Left kidney (tissue), 8 donors: ENCODE measurements around the gene SPDYE2B. TPM values are rescaled to one million over a fixed set of nuclear protein-coding genes. Genes with fewer than 3 reads are reported as not detected.
"Not testable (repeated sequence)": the region's sequence is repeated elsewhere in the genome, so short reads cannot be mapped to it uniquely, and the experiment has no call there.

Experiments used
- DNase-seq: peaks from one replicate; pipeline ENCODE4 v3.0.0-alpha.2; 2013
- long read RNA-seq, 8 donors: transcript quantifications; one replicate each; lab custom pipeline, GENCODE V29; 2026
- polyA plus RNA-seq: library from polyadenylated mRNA; unstranded; fragments of 120-200 nt; gene quantifications from one replicate; pipeline ENCODE4 v1.2.1, GENCODE V29; 2013; ENCODE audit not compliant: insufficient read length

SPDYE2B gene, protein sequence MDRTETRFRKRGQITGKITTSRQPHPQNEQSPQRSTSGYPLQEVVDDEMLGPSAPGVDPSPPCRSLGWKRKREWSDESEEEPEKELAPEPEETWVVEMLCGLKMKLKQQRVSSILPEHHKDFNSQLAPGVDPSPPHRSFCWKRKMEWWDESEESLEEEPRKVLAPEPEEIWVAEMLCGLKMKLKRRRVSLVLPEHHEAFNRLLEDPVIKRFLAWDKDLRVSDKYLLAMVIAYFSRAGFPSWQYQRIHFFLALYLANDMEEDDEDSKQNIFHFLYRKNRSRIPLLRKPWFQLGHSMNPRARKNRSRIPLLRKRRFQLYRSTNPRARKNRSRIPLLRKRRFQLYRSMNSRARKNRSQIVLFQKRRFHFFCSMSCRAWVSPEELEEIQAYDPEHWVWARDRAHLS
- 3.8 TPM for polyA plus RNA-seq
- long read RNA-seq, donor 1, result 0 reads
- long read RNA-seq, donor 2, result 0 reads
- long read RNA-seq, donor 3, result 0 reads
- long read RNA-seq, donor 4, result 0 reads
- long read RNA-seq, donor 5, result 0 reads
- long read RNA-seq, donor 6, result 0 reads
- long read RNA-seq, donor 7, result 0 reads
- long read RNA-seq, donor 8, result 0 reads

DNA sequence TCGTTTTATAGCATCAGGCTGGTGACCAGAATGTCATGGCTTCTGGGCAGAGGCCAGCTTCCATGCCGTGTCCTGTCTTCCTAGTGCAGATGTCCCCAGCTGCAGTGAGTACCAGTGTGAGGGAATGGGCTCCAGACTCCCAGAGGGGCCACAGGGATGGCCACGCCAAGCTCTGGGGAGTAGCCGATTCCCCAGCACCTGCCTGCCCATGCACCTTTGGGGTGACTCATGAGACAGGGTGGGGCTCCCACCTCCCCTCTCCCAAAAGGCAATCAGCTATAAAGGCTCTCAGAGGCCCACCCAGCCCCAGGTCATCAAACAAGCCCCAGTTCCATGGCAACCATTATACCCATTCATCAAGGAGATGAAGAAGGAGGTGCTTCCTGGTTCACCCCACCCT is at the start of gene SPDYE2B:
Gene SPDYE2B, plus strand, starts transcription at position 396 of the 400 bp plus-strand sequence. CDS start 2,030 bp downstream, outside the sequence.
- not testable (repeated sequence) for DNase-seq

DNA sequence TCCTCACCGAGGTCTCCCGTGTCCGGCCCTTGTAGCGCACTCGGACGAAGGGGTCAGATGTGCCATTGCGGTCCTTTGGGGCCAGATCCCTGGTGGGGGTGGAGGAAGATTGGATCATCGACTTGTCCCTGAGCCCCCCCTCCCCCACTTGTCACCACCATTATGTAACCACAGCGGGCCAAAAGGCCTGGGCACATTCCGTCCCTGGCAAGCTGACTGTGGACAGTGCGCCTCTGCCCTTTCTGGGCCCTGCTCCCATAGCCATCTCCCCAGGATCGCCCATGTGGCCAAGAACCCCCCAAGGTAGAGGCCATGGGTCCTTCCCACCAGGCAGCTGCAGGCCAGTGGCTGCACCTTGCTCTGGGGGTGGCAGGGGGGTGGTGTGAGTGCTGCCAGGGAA is 47.8 kb upstream of the SPDYE2B start:
- not testable (repeated sequence) for DNase-seq

DNA sequence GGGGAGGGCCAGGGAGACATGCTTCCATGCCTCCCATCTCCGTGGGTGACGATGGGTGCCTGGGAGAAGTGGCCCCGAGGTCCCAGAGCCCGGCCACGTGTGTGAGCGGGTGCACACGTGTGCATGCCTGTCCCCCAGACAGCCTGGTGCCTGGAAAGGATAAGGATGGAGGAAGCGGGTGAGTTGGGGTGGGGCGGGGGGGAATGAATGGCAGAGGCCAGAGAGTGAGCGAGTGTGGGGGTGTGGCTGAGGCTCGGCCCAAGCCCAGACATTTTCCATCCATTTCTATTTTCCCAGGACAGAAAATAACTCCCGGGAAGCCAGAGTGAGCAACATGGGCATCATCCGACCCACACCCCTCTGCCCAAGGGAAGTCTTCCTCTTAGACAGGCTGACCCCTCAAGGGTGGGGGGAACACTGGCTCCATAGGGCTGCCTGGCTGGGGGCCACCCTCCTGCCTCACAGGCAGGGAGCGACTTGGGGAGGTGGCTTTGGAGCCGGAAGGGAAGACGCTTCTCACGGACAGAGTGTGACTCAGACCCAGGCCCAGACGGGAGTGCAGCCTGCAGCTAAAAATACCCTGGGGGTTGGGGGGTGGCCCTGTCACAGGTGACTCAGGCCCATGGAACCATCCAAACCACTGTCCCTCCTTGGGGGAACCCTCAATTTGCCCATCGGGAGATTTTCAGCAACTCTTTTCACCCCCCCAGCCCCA is 45.5 kb upstream of the SPDYE2B start:
- not testable (repeated sequence) for DNase-seq

DNA sequence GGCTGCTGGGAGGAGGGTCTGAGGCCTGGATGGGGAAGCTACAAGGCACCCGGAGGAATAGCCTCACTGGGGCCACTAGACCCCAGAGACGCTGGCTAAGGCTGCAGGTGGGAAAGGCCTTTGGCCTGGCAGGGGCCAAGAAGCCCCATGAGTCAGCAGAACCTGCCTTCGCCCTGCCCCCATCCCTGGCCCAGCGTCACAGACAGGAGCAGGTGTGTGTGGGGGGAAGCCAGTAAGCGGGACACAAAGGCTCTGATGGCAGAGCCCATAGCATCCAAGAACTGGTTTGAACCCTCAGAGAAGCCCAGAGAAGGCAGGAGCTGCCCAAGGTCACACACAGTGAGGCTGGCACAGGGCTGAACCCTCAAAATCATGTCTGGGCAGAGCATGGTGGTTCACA is 43.3 kb upstream of the SPDYE2B start:
- not testable (repeated sequence) for DNase-seq

DNA sequence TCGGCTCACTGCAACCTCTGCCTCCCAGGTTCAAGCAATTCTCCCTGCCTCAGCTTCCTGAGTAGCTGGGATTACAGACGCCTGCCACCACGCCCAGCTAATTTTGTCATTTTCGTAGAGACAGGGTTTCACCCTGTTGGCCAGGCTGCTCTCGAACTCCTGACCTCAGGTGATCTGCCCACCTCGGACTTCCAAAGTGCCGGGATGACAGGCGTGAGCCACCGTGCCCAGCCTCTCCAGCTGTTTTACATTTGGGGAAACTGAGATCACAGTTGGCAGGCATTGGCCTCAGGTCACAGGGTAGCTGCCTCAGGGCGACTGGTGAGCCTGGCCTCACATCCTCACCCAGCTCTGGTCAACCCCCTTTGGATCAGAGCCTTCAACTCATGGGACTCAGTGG is 40.4 kb upstream of the SPDYE2B start:
- not testable (repeated sequence) for DNase-seq

DNA sequence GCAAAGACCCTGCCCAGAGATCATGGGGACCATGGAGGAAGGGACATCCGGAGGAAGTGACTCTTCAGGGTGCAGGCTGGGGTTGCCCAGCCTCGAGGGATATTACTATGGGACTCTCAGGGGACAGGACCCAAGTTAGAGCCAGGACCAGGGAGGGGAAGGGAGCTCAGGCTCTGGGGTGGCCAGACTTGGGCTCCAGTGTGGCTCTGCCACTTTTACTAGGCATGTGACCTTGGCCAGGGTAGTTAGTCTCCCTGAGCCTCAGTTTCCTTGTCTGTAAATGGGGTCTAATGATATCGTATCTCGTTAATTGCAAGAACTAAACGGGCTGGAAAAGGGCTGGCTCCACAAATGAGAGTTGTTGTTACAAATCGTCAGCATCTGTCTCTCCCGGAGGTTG is 39.7 kb upstream of the SPDYE2B start:
- DNase-seq, result not testable (repeated sequence)

DNA sequence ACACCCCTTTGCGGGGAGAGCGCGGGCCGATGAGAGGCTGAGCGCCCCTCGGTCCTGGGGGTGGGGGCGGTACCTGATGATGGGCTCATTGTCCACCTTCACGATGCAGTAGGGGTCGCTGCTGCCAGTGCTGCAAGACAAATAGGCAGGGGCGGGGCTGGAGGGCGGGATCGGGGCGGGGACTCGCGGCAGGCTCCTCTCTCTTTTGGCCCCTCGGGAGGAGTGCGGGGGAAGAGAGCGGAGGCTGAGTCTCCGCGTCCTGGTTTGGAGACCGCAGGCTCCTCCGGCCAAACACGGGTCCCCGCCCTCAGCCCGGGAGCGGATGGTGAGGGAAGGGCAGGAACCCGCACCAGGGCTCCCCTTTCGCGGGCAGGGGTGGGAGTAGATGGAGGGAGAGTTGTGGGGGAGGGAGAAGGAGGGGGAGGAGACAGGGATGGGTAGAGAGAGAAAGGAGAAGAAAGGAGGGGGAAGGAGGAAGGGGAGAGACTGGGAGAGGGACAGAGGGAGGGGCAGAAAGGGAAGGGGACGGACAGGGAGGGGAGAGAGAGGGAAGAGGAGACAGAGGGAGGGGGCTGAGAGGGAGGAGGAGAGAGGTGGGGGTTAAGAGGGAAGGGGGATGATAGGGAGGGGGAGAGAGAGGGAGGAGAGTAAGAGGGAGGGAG is 39.0 kb upstream of the SPDYE2B start:
- not testable (repeated sequence) for DNase-seq

DNA sequence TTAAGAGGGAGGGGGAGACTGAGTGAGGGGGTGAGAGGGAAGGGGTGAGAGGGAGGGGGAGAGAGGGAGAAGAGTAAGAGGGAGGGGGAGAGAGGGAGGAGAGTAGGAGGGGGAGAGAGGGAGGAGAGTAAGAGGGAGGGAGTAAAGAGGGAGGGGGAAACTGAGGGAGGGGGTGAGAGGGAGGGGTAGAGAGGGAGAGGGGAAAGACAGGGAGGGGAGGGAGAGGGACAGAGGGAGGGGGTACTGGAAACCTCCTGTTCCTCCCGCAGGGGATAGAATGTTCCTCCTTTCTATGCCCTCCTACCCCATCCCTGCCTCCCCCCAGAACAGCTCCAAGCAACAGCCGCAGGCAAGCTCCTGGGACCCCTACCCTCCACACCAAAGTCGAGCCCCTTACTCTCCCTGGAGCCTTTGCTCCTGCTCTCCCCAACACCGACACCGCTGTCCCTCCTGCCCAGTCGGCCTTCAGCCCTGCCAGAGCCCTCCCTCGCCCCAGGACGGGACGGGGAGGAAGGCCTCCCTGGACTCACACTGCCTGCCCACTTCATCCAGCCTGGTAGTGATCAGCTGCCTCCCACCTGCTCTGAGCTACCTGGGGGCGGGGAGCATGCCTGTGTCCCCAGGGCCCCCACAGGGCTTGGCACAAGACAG is 38.3 kb upstream of the SPDYE2B start:
- DNase-seq, result not testable (repeated sequence)

DNA sequence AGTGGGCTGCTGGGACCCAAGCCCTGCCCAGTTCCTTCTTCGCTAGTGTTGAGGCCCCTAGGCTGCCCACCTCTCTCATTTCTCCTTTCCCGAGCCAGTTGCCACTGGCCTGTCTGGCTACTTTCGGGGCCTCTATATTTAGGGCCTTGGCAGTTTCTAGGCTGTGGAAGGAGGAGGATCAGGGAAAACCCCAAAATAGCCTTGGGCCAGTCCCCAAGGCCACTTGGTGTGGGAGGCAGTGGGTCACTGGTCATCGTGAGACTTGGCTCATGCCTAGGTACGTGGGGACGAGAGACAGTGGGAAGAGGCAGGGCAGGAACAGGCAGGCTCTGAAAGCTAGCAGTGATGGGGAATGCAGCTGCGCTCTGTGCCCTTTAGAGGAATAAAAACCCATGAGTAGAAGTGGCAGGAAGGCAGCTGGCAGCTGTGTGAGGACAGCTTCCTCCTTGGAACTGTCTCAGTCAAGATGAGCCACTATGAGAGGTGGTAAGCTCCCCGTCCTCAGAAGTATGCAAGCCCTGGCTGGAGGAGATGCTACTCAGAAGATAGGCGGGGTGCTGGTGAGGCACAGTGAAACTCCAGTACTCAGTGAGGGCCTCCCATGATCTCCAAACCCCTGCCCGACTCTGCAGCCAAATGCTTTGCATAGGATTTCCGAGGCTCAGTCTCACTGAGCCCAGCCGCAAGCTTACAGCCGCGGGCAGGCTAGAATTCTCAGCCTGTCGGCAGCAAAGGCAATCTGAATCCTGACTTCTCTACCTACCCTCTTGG is 36.4 kb upstream of the SPDYE2B start:
- DNase-seq, result not testable (repeated sequence)

DNA sequence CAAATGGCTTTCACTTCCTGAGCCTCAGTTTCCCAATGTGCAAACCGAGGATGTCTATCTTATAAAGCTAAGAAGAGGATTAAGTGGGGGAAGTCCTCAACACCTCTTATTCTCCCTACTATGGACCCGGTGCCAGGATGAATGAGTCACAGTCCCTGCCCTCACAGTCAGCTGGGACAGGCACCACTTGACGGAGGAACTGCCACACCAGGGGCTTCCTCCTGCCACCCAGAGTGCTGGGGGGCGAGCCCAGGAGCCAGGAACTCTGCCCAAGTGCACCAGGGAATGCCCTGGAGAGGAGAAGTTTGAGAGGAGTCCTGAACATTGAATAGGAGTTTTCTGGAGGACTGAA is 35.8 kb upstream of the SPDYE2B start:
- DNase-seq, result not testable (repeated sequence)

DNA sequence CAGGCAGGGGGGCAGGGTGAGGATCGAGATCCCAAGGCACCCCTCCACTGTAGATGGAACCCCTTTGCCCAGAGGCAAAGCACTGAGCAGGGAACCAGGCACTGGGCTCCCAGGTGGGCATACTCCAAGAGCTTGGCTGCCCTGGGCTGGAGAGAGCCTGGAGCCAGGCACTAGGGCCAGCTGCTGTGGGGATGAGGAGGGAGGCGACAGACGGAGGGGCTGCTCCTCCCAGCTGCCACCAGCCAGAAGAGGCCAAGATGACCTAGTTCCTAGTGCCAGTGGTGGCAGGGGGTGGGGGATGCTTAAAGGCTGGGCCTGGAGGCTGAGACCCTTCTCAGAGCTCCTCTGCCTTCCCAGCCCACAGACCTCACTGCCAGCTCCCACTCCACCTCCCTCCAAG is 35.2 kb upstream of the SPDYE2B start:
- DNase-seq, result not testable (repeated sequence)

DNA sequence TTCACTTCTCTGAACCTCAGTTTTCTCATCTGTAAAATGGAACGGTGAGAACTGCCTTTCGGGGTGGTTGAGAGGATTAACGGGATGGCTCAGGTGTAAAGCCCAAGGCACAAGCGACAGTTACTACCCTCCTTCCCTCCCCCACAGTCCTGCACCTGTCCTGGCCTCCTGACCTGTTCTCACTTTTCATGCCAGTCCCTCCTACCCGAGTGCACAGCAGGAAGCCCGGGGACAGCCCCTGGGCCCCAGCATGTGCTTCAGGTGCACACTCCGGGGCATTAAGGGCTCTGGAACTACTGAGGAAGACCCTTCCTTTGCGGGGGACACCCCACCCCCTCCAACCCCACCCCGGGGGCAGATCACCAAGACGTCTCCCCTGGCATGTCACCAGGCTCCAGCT is 34.2 kb upstream of the SPDYE2B start:
- DNase-seq, result not testable (repeated sequence)

DNA sequence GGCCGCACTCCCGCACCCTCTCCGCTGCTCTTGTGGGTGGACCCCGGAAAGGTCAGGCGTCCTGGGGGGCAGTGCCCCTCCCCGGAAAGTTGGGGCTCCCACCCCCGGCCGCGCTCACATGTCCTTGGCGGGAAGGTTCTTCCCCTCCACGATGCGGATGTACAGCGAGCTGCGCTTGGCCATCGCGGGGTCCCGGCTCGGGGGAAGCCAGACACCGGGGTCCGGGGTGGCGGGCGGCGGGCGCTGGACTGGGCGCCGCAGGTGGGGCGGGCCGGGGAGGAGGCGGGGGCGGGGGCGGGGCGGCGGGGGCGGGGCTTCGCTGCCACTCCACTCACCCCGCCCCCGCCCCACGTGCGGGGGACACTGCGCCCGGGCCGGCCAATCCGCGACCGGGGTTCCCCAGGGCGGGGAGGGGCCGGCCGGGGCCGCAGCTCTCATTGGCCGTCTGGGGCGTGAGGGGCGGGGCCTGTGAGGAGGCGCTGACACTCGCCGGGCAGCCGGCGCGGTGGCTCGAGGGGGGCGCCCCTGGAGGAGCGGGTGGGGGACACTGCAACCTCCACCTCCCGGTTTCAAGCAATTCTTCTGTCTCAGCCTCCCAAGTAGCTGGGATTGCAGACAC is 33.5 kb upstream of the SPDYE2B start, which contains the start of gene RASA4:
Gene RASA4, minus strand, starts transcription at position 250 of the 619 bp plus-strand sequence. Its CDS starts 67 bp downstream, at position 183.
- DNase-seq, result not testable (repeated sequence)

DNA sequence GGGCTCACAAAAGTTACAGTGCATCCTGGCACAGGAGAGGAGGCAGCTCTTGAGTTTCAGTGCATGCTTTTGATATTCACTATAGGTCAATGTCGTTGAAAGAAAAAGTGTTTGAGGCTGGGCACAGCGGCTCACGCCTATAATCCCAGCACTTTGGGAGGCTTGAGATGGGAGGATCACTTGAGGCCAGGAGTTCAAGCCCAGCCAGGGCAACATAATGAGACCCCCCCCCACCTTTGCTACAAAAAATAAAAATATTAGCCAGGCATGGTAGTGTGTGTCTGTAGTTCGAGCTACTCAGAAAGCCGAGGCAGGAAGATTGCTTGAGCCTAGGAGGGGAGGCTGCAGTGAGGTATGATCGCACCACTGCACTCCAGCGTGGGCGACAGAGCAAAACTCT is 32.0 kb upstream of the SPDYE2B start:
- DNase-seq, result not testable (repeated sequence)

DNA sequence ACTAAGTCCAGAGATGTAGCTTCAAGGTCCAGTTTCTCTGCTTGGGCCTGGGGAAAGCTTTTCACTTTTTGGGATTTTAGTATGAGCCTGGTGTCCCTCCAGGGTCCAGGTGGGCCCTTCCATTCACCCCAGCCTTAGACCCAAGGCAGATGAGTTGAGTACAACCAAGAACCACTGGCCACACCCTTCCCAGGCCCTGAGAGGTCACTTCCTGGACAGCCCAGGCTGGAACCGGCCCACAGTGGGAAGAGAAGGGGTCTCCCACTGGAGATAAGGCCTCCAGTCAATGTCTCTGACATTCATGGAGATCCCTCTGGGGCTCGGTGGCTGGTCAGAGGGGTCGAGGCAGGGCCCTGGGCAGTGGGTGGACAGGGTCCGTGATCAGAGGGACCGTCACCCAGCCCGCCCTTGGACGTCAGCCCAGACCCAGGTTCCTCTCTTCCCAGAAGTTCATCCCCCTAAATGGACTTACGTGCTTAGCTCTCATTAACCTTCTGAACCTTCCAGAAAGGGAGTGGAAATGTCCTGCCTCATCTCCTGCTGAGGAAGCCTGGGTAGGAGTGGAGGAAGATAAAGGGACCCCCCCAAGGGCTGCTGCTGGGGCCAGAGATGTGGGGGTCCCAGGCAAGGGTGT is 22.7 kb upstream of the SPDYE2B start:
- not testable (repeated sequence) for DNase-seq

DNA sequence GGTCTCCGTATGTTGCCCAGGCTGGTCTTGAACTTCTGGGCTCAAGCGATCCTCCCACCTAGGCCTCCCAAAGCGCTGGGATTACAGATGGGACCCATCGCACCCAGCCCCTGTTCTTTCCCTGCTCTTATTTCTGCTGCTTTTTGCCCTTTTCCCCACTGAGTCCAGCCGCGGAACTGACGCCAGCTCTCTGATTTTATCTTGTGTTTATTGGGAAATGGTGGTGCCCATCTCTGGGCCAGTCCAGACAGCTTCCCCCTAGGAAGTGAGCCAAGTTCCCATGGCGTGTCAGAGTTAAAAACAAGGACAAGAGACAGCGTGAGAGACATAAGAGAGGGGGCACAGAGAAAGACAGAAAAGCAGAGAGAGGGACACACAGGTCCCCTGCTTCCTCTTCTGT is 19.5 kb upstream of the SPDYE2B start:
- DNase-seq, result not testable (repeated sequence)

DNA sequence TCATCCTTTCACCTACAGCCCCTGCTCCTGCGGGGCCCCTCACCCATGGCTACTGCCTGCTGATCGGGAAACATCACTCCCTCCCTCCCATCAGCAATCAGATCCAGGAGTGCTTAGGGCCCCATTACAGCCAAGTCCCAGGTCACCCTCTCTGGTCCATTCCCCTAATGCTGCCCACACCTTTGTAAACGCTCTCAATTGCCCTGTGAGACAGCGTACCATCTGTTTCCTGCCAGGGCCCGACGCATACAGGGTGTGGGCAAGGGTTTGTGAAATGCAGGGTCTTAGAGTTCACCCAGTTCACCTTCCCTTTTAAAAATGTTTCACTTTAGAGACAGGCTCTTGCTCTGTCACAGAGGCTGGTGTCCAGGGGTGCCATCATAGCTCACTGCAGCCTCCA is 15.8 kb upstream of the SPDYE2B start:
- not testable (repeated sequence) for DNase-seq

DNA sequence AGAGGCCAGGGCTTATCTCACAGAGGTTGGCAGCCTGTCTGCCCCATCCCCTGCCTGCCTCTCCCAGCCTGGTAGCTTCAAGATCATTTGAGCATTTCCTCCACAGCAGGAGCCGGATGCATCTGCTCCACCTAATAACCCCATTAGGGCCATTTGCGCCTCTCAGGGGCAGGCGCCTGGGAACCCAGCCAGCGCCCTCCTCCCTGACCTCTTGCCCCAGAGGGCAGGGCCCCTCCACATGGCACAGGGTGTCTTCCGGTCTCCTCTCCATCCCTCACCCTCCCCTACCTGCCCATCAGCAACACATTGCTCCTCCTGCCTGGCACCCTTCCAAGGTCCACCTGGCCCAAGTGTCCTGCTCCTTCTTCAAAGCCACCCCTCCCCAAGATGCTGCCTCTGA is 14.8 kb upstream of the SPDYE2B start:
- DNase-seq, result not testable (repeated sequence)

DNA sequence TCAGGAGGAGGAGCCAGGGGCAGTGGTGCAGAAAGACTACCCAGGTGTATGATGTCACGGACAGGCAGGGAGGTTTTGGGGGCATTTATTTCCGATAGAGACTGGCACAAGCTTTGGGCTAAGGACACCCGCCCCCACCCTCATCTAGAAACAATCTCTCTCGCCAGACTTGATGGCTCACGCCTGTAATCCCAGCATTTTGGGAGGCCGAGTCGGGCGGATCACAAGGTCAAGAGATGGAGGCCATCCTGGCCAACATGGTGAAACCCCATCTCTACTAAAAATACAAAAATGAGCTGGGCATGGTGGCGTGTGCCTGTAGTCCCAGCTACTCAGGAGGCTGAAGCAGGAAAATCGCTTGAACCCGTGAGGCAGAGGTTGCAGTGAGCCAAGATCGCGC is 13.2 kb upstream of the SPDYE2B start:
- DNase-seq, result not testable (repeated sequence)

DNA sequence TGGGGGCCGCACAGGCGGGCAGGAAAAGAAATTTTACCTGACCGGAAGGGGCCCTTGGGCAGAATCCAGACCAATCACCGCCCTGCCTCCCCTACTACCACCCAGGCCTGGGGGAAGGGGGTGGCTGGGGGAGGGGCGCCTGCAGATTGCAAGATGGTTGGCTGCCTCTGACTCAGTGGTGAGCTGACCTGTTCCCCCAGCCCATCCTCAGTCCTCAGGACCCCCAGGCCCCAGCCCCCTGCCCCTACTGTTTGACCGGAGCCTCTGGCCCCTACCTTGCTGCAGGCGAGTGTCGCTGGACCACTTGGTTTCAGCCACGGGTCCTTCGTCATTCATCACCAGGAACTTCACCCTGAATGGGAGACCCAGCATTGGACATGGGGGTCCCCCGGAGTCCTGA is 11.3 kb upstream of the SPDYE2B start:
- DNase-seq, result not testable (repeated sequence)
